Measurements from ENCODE around the gene NRSN2. TPM values are rescaled to one million over a fixed set of nuclear protein-coding genes. Genes with fewer than 3 reads are reported as not detected.

The NRSN2 gene
- total RNA-seq, 1 experiment from 2014 or later, result 28.3 TPM

- Histone ChIP-seq H3K9ac (ENCODE audit: low read length) (no peak overlapping the region), H3K4me2 (ENCODE audit: low read depth, low read length, poor library complexity, severe bottlenecking) (no peak overlapping the region), H3K4me1 (ENCODE audit: low read length) (peaks cover 14% of the 10 kb centered on the region), H3K79me2 (ENCODE audit: low read length) (no peaks in the 10 kb centered on the region), H3K36me3 (ENCODE audit: insufficient read depth, low read length) (peaks cover 25% of the 10 kb centered on the region), H3K27ac (ENCODE audit: low read length) (no peak overlapping the region), H3K9me2 (replicated peaks; ENCODE audit: insufficient read depth, low read length) (no peaks in the 10 kb centered on the region), H4K20me1 (ENCODE audit: insufficient read depth, low read depth, low read length) (peaks cover 9% of the 10 kb centered on the region; the same call in 1 of the 2 replicates), H2AFZ (ENCODE audit: low read length) (no peak overlapping the region), H3K27me3 (ENCODE audit: low read length) (no peaks in the 10 kb centered on the region), H3K9me3 (ENCODE audit: low read length) (no peaks in the 10 kb centered on the region), H3K4me3 (ENCODE audit: low read length) (no peak overlapping the region)
- DNase-seq, result no peak
Observed at GRCh38 chr20:399182-399707, 52.3 kb downstream of the NRSN2 start.

- no peak for DNase-seq
- H3K27me3 ChIP-seq (ENCODE audit: low read length), result no peaks in the 10 kb centered on the region
- peak overlapping the region; percentile 21 for H3K4me2 ChIP-seq (ENCODE audit: low read depth, low read length, poor library complexity, severe bottlenecking)
- H3K9me2 ChIP-seq (replicated peaks; ENCODE audit: insufficient read depth, low read length), result no peaks in the 10 kb centered on the region
- H2AFZ ChIP-seq (ENCODE audit: low read length), result peak overlapping the region; percentile 29; the same call in 1 of the 2 replicates
- no peak overlapping the region for H3K27ac ChIP-seq (ENCODE audit: low read length)
- peaks cover 9% of the 10 kb centered on the region; the same call in 1 of the 2 replicates for H4K20me1 ChIP-seq (ENCODE audit: insufficient read depth, low read depth, low read length)
- H3K4me1 ChIP-seq (ENCODE audit: low read length), result peaks cover 14% of the 10 kb centered on the region
- peaks cover 20% of the 10 kb centered on the region for H3K36me3 ChIP-seq (ENCODE audit: insufficient read depth, low read length)
- no peaks in the 10 kb centered on the region for H3K79me2 ChIP-seq (ENCODE audit: low read length)
- no peaks in the 10 kb centered on the region for H3K9me3 ChIP-seq (ENCODE audit: low read length)
- H3K4me3 ChIP-seq (ENCODE audit: low read length), result no peak overlapping the region
- no peak overlapping the region for H3K9ac ChIP-seq (ENCODE audit: low read length)
Observed at GRCh38 chr20:400128-400453, 53.2 kb downstream of the NRSN2 start.

DNA sequence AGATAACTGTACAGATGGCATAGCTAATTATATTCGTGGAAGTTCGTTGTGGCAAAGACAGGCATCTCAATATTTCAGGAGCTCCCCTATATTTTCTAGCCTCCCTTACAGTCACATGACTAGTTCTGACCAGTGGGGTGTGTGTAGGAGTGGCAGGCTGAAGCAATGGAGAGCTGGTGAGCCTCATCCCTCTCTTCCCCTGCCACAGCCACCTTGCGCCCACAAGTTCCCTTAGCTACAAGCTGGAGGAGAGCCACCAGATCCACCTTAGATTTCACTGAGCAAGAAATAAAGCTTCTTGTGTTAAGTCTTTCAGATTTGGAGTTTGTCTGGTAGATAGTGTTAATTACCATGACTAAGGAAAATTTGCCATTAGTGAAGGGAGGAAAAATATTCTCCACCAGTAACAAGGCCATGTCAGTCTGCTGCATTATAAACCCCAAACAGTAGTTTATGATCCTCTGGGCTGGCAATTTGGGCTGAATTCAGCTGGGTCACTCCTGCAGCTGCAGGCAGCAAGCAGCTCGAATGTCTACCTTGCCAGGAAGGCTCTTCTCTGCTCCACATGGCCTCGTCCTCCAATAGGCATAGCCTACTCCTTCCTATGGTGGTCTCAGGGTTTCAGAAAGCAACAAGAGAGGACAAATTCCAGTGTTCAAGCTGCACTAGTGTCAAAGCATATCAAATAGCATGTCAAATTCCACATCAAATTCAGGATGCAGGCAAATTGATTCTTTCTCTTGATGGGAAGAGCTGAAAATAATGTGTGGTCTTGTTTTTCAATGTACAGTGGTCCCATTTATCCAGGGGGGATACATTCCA lies 53.8 kb downstream of the NRSN2 start:
- peak overlapping the region; percentile 30 for H3K9ac ChIP-seq (ENCODE audit: low read length)
- peak; percentile 57 for DNase-seq
- peak overlapping the region; percentile 21 for H3K4me2 ChIP-seq (ENCODE audit: low read depth, low read length, poor library complexity, severe bottlenecking)
- no peak overlapping the region for H3K27ac ChIP-seq (ENCODE audit: low read length)
- peaks cover 20% of the 10 kb centered on the region for H3K36me3 ChIP-seq (ENCODE audit: insufficient read depth, low read length)
- no peaks in the 10 kb centered on the region for H3K79me2 ChIP-seq (ENCODE audit: low read length)
- no peaks in the 10 kb centered on the region for H3K9me2 ChIP-seq (replicated peaks; ENCODE audit: insufficient read depth, low read length)
- H4K20me1 ChIP-seq (ENCODE audit: insufficient read depth, low read depth, low read length), result 0 out of 2 replicates have a peak, but pooled peaks cover 4% of the 10 kb centered on the region
- H3K27me3 ChIP-seq (ENCODE audit: low read length), result no peaks in the 10 kb centered on the region
- H3K4me3 ChIP-seq (ENCODE audit: low read length), result no peak overlapping the region
- no peaks in the 10 kb centered on the region for H3K9me3 ChIP-seq (ENCODE audit: low read length)
- H3K4me1 ChIP-seq (ENCODE audit: low read length), result peaks cover 14% of the 10 kb centered on the region
- peak overlapping the region; percentile 29; the same call in 1 of the 2 replicates for H2AFZ ChIP-seq (ENCODE audit: low read length)

- Histone ChIP-seq H3K27me3 (ENCODE audit: low read length) (no peaks in the 10 kb centered on the region), H3K4me1 (ENCODE audit: low read length) (peaks cover 17% of the 10 kb centered on the region), H3K4me2 (ENCODE audit: low read depth, low read length, poor library complexity, severe bottlenecking) (no peak overlapping the region), H3K4me3 (ENCODE audit: low read length) (no peak overlapping the region), H3K79me2 (ENCODE audit: low read length) (no peaks in the 10 kb centered on the region), H4K20me1 (ENCODE audit: insufficient read depth, low read depth, low read length) (no peaks in the 10 kb centered on the region), H3K9ac (ENCODE audit: low read length) (no peak overlapping the region), H3K27ac (ENCODE audit: low read length) (no peak overlapping the region), H3K9me2 (replicated peaks; ENCODE audit: insufficient read depth, low read length) (no peaks in the 10 kb centered on the region), H3K9me3 (ENCODE audit: low read length) (no peaks in the 10 kb centered on the region), H3K36me3 (ENCODE audit: insufficient read depth, low read length) (peaks cover 10% of the 10 kb centered on the region), H2AFZ (ENCODE audit: low read length) (no peak overlapping the region)
- DNase-seq, result no peak
Observed at GRCh38 chr20:401682-402495, 55.0 kb downstream of the NRSN2 start.

GRCh38 chr20:402496-402885 lies 55.6 kb downstream of the NRSN2 start:
- H2AFZ ChIP-seq (ENCODE audit: low read length), result no peak overlapping the region
- no peak overlapping the region for H3K27ac ChIP-seq (ENCODE audit: low read length)
- H3K4me2 ChIP-seq (ENCODE audit: low read depth, low read length, poor library complexity, severe bottlenecking), result no peak overlapping the region

GRCh38 chr20:402898-403581 lies 56.1 kb downstream of the NRSN2 start:
- H3K4me1 ChIP-seq (ENCODE audit: low read length), result peaks cover 25% of the 10 kb centered on the region

More at GRCh38 chr20:402496-402885, 55.6 kb downstream of the NRSN2 start:
- no peaks in the 10 kb centered on the region for H4K20me1 ChIP-seq (ENCODE audit: insufficient read depth, low read depth, low read length)
- no peaks in the 10 kb centered on the region for H3K9me3 ChIP-seq (ENCODE audit: low read length)
- no peak overlapping the region for H3K4me3 ChIP-seq (ENCODE audit: low read length)
- peaks cover 23% of the 10 kb centered on the region for H3K4me1 ChIP-seq (ENCODE audit: low read length)
- peaks cover 5% of the 10 kb centered on the region; the same call in 1 of the 2 replicates for H3K36me3 ChIP-seq (ENCODE audit: insufficient read depth, low read length)
- H3K9ac ChIP-seq (ENCODE audit: low read length), result no peak overlapping the region
- H3K9me2 ChIP-seq (replicated peaks; ENCODE audit: insufficient read depth, low read length), result no peaks in the 10 kb centered on the region
- no peaks in the 10 kb centered on the region for H3K79me2 ChIP-seq (ENCODE audit: low read length)
- no peak for DNase-seq
- H3K27me3 ChIP-seq (ENCODE audit: low read length), result no peaks in the 10 kb centered on the region

GRCh38 chr20:403582-403957 lies 56.7 kb downstream of the NRSN2 start:
- H3K4me1 ChIP-seq (ENCODE audit: low read length), result peaks cover 25% of the 10 kb centered on the region
- H3K27me3 ChIP-seq (ENCODE audit: low read length), result no peaks in the 10 kb centered on the region
- no peak for DNase-seq
- H3K4me2 ChIP-seq (ENCODE audit: low read depth, low read length, poor library complexity, severe bottlenecking), result no peak overlapping the region
- H3K27ac ChIP-seq (ENCODE audit: low read length), result no peak overlapping the region
- H2AFZ ChIP-seq (ENCODE audit: low read length), result no peak overlapping the region
- no peaks in the 10 kb centered on the region for H3K9me3 ChIP-seq (ENCODE audit: low read length)
- H3K36me3 ChIP-seq (ENCODE audit: insufficient read depth, low read length), result no peaks in the 10 kb centered on the region
- no peak overlapping the region for H3K9ac ChIP-seq (ENCODE audit: low read length)
- no peak overlapping the region for H3K4me3 ChIP-seq (ENCODE audit: low read length)
- no peaks in the 10 kb centered on the region for H3K9me2 ChIP-seq (replicated peaks; ENCODE audit: insufficient read depth, low read length)
- H4K20me1 ChIP-seq (ENCODE audit: insufficient read depth, low read depth, low read length), result no peaks in the 10 kb centered on the region
- H3K79me2 ChIP-seq (ENCODE audit: low read length), result peaks cover 4% of the 10 kb centered on the region

More at GRCh38 chr20:402898-403581, 56.1 kb downstream of the NRSN2 start:
- Histone ChIP-seq H3K27ac (ENCODE audit: low read length) (no peak overlapping the region), H2AFZ (ENCODE audit: low read length) (no peak overlapping the region), H3K79me2 (ENCODE audit: low read length) (no peaks in the 10 kb centered on the region), H3K4me3 (ENCODE audit: low read length) (no peak overlapping the region), H3K4me2 (ENCODE audit: low read depth, low read length, poor library complexity, severe bottlenecking) (no peak overlapping the region), H3K36me3 (ENCODE audit: insufficient read depth, low read length) (peaks cover under 1% of the 10 kb centered on the region; the same call in 1 of the 2 replicates), H3K27me3 (ENCODE audit: low read length) (no peaks in the 10 kb centered on the region), H3K9me2 (replicated peaks; ENCODE audit: insufficient read depth, low read length) (no peaks in the 10 kb centered on the region), H3K9me3 (ENCODE audit: low read length) (no peaks in the 10 kb centered on the region), H4K20me1 (ENCODE audit: insufficient read depth, low read depth, low read length) (no peaks in the 10 kb centered on the region), H3K9ac (ENCODE audit: low read length) (no peak overlapping the region)
- no peak for DNase-seq
